Fibroblast of skin of scalp (primary cell): Measurements from ENCODE around the gene DRP2.
"Not testable (repeated sequence)": the region's sequence is repeated elsewhere in the genome, so short reads cannot be mapped to it uniquely, and the experiment has no call there.

ENCODE experiments used
- DNase-seq: peaks from one replicate; pipeline ENCODE4 v3.0.0-alpha.2; 2013

The DRP2 gene

GRCh38 chrX:101252634-101253033, 33.0 kb downstream of the DRP2 start:
- DNase-seq: peak; percentile 6

- DNase-seq: peak; percentile 15
Measured at GRCh38 chrX:101257448-101258258, 38.1 kb downstream of the DRP2 start.

GRCh38 chrX:101258259-101258581, 38.6 kb downstream of the DRP2 start:
- DNase-seq: no peak

GRCh38 chrX:101260435-101260834, 40.8 kb downstream of the DRP2 start:
- DNase-seq: no peak

GRCh38 chrX:101262590-101262989, 43.0 kb downstream of the DRP2 start:
- no peak for DNase-seq

GRCh38 chrX:101263766-101264165, 44.2 kb downstream of the DRP2 start:
- DNase-seq: no peak

GRCh38 chrX:101265869-101266428, 46.4 kb downstream of the DRP2 start:
- DNase-seq: peak; percentile 7

GRCh38 chrX:101274198-101274597, 54.6 kb downstream of the DRP2 start:
- DNase-seq: no peak

- no peak for DNase-seq
Measured at GRCh38 chrX:101276238-101276637, 56.7 kb downstream of the DRP2 start.

GRCh38 chrX:101287402-101287801, 67.8 kb downstream of the DRP2 start:
- peak; percentile 45 for DNase-seq

- DNase-seq: peak; percentile 8
Measured at GRCh38 chrX:101290957-101291603, 71.5 kb downstream of the DRP2 start, which contains the start of gene TAF7L. TAF7L (minus strand) TSS chrX:101291334; CDS start chrX:101287543, 3,791 bp downstream.

- DNase-seq: not testable (repeated sequence)
Measured at GRCh38 chrX:101295603-101296002, 76.0 kb downstream of the DRP2 start.

GRCh38 chrX:101303790-101304189, 84.2 kb downstream of the DRP2 start:
- DNase-seq: no peak
